Measurements from ENCODE around the gene SPOCK1.

Gene SPOCK1

GRCh38 chr5:137190031-137190430 lies 309.1 kb downstream of the SPOCK1 start:
- no peak for DNase-seq

GRCh38 chr5:137188566-137188965 lies 310.6 kb downstream of the SPOCK1 start:
- DNase-seq, result no peak

GRCh38 chr5:137186759-137187461 lies 312.2 kb downstream of the SPOCK1 start:
- no peak for DNase-seq

- no peak for DNase-seq
Measured at GRCh38 chr5:137185193-137185592, 313.9 kb downstream of the SPOCK1 start.

GRCh38 chr5:137184734-137185133 lies 314.4 kb downstream of the SPOCK1 start:
- DNase-seq, result no peak

- DNase-seq, result no peak
Measured at GRCh38 chr5:137182576-137182975, 316.6 kb downstream of the SPOCK1 start.

GRCh38 chr5:137181667-137182066 lies 317.5 kb downstream of the SPOCK1 start:
- no peak for DNase-seq

GRCh38 chr5:137179203-137179602 lies 319.9 kb downstream of the SPOCK1 start:
- DNase-seq, result no peak

- no peak for DNase-seq
Measured at GRCh38 chr5:137176609-137177008, 322.5 kb downstream of the SPOCK1 start.

GRCh38 chr5:137176126-137176525 lies 323.0 kb downstream of the SPOCK1 start:
- no peak for DNase-seq

GRCh38 chr5:137174196-137174595 lies 324.9 kb downstream of the SPOCK1 start:
- no peak for DNase-seq

GRCh38 chr5:137172258-137172657 lies 326.9 kb downstream of the SPOCK1 start:
- DNase-seq, result no peak

GRCh38 chr5:137167187-137167586 lies 331.9 kb downstream of the SPOCK1 start:
- DNase-seq, result no peak

GRCh38 chr5:137164961-137165360 lies 334.2 kb downstream of the SPOCK1 start:
- no peak for DNase-seq

GRCh38 chr5:137164536-137164935 lies 334.6 kb downstream of the SPOCK1 start:
- DNase-seq, result no peak

GRCh38 chr5:137158691-137159090 lies 340.4 kb downstream of the SPOCK1 start:
- no peak for DNase-seq

GRCh38 chr5:137156180-137156579 lies 342.9 kb downstream of the SPOCK1 start:
- no peak for DNase-seq

GRCh38 chr5:137155261-137156000 lies 343.7 kb downstream of the SPOCK1 start:
- DNase-seq, result no peak

GRCh38 chr5:137152616-137153015 lies 346.5 kb downstream of the SPOCK1 start:
- DNase-seq, result no peak

GRCh38 chr5:137148655-137149054 lies 350.5 kb downstream of the SPOCK1 start:
- no peak for DNase-seq

- DNase-seq, result no peak
Measured at GRCh38 chr5:137148159-137148558, 351.0 kb downstream of the SPOCK1 start.

GRCh38 chr5:137147346-137147745 lies 351.8 kb downstream of the SPOCK1 start:
- DNase-seq, result no peak

- no peak for DNase-seq
Measured at GRCh38 chr5:137146402-137146890, 352.7 kb downstream of the SPOCK1 start.

GRCh38 chr5:137145721-137146120 lies 353.4 kb downstream of the SPOCK1 start:
- no peak for DNase-seq

Data from suppressor macrophage (primary cell).